Lower leg skin (tissue), 3 donors: ENCODE results near the gene ARIH2.
A peak's percentile ranks its signal among the peaks of the same experiment; 100 is the strongest.

Source experiments
- CTCF ChIP-seq, 3 donors: fragments of 450-650 bp; IDR thresholded peaks; one replicate each; pipeline ENCODE4 v1.5.1; 2016; ENCODE audit warnings: antibody characterized with exemption in 3 of 3, mild to moderate bottlenecking in 3 of 3, moderate library complexity in 2 of 3
- POLR2A ChIP-seq, 2 donors: fragments of 450-650 bp; IDR thresholded peaks; one replicate each; pipeline ENCODE4 v1.6.1; 2016 to 2017; ENCODE audit warnings: antibody characterized with exemption in 2 of 2, mild to moderate bottlenecking in 1 of 2, moderate library complexity in 1 of 2

- peak in 1 of 2 donors; percentile 48 for TF ChIP-seq POLR2A (IDR thresholded peaks at IDR 0.05)
- TF ChIP-seq CTCF (IDR thresholded peaks at IDR 0.05): no peak
Observed at GRCh38 chr3:48918388-48919214, at the start of gene ARIH2.
